Measurements from ENCODE around the gene SUGCT. TPM values are rescaled to one million over a fixed set of nuclear protein-coding genes. Genes with fewer than 3 reads are reported as not detected.

SUGCT gene
- total and polyA plus RNA-seq, 5 donors from 2014 or later = 0.52 to 3.1 (median 1.5) TPM; not detected in 1

GRCh38 chr7:40840990-40841389 is 706.2 kb downstream of the SUGCT start:
- H3K9me3 Mint-ChIP-seq = peaks cover under 1 to 18% (median 6%) of the 10 kb centered on the region in 7 donors
- Histone ChIP-seq H3K36me3 (ENCODE audit: control insufficient read depth, insufficient read depth, low read length) (no peaks in the 10 kb centered on the region), H3K4me1 (ENCODE audit: control insufficient read depth, insufficient read depth, low read length, poor library complexity, severe bottlenecking) (no peaks in the 10 kb centered on the region), H3K27ac (ENCODE audit: insufficient read depth, low read length, poor library complexity, severe bottlenecking) (no peak overlapping the region), H3K9me3 (ENCODE audit: control insufficient read depth in 2 of 2, low read length in 2 of 2) (no peaks in the 10 kb centered on the region), H3K27me3 (ENCODE audit: control insufficient read depth, insufficient read depth, low read length) (no peaks in the 10 kb centered on the region), H3K4me3 (ENCODE audit: low read depth, low read length) (no peak overlapping the region)
- H3K27ac Mint-ChIP-seq = no peak overlapping the region
- no peaks in the 10 kb centered on the region for H3K4me1 Mint-ChIP-seq
- H3K36me3 Mint-ChIP-seq = no peaks in the 10 kb centered on the region
- ATAC-seq (ENCODE audit: low read depth in 2 of 2) = no peak
- H3K27me3 Mint-ChIP-seq = no peaks in the 10 kb centered on the region
- H3K4me3 Mint-ChIP-seq = no peak overlapping the region
- DNase-seq = no peak

- H3K27me3 ChIP-seq (ENCODE audit: control insufficient read depth, insufficient read depth, low read length) = no peaks in the 10 kb centered on the region
- H3K9me3 ChIP-seq (ENCODE audit: control insufficient read depth in 2 of 2, low read length in 2 of 2) = no peaks in the 10 kb centered on the region
- ATAC-seq (ENCODE audit: low read depth in 2 of 2) (no peak), DNase-seq (no peak)
- no peaks in the 10 kb centered on the region for H3K36me3 ChIP-seq (ENCODE audit: control insufficient read depth, insufficient read depth, low read length)
- Mint-ChIP-seq H3K27me3 (no peaks in the 10 kb centered on the region), H3K36me3 (no peaks in the 10 kb centered on the region), H3K27ac (no peak overlapping the region), H3K9me3 (peaks cover 1 to 18% (median 7%) of the 10 kb centered on the region in 7 donors), H3K4me3 (no peak overlapping the region), H3K4me1 (no peaks in the 10 kb centered on the region)
- H3K27ac ChIP-seq (ENCODE audit: insufficient read depth, low read length, poor library complexity, severe bottlenecking) = no peak overlapping the region
- no peak overlapping the region for H3K4me3 ChIP-seq (ENCODE audit: low read depth, low read length)
- no peaks in the 10 kb centered on the region for H3K4me1 ChIP-seq (ENCODE audit: control insufficient read depth, insufficient read depth, low read length, poor library complexity, severe bottlenecking)
Observed at GRCh38 chr7:40842641-40843040, 707.8 kb downstream of the SUGCT start.

GRCh38 chr7:40843338-40843985 is 708.7 kb downstream of the SUGCT start:
- no peaks in the 10 kb centered on the region for H3K27me3 Mint-ChIP-seq
- no peak overlapping the region for H3K27ac Mint-ChIP-seq
- no peaks in the 10 kb centered on the region for H3K9me3 ChIP-seq (ENCODE audit: control insufficient read depth in 2 of 2, low read length in 2 of 2)
- no peaks in the 10 kb centered on the region for H3K4me1 Mint-ChIP-seq
- no peak overlapping the region for H3K4me3 ChIP-seq (ENCODE audit: low read depth, low read length)
- H3K4me3 Mint-ChIP-seq = no peak overlapping the region
- no peaks in the 10 kb centered on the region for H3K36me3 ChIP-seq (ENCODE audit: control insufficient read depth, insufficient read depth, low read length)
- H3K4me1 ChIP-seq (ENCODE audit: control insufficient read depth, insufficient read depth, low read length, poor library complexity, severe bottlenecking) = no peaks in the 10 kb centered on the region
- peaks cover 1 to 14% (median 6%) of the 10 kb centered on the region in 7 donors for H3K9me3 Mint-ChIP-seq
- ATAC-seq (ENCODE audit: low read depth in 2 of 2) (no peak), DNase-seq (no peak)
- H3K27me3 ChIP-seq (ENCODE audit: control insufficient read depth, insufficient read depth, low read length) = no peaks in the 10 kb centered on the region
- H3K27ac ChIP-seq (ENCODE audit: insufficient read depth, low read length, poor library complexity, severe bottlenecking) = no peak overlapping the region
- no peaks in the 10 kb centered on the region for H3K36me3 Mint-ChIP-seq

GRCh38 chr7:40845943-40846342 is 711.1 kb downstream of the SUGCT start:
- no peaks in the 10 kb centered on the region for H3K36me3 Mint-ChIP-seq
- no peak overlapping the region for H3K27ac Mint-ChIP-seq

GRCh38 chr7:40847921-40848320 is 713.1 kb downstream of the SUGCT start:
- Histone ChIP-seq H3K4me1 (ENCODE audit: control insufficient read depth, insufficient read depth, low read length, poor library complexity, severe bottlenecking) (no peaks in the 10 kb centered on the region), H3K27me3 (ENCODE audit: control insufficient read depth, insufficient read depth, low read length) (no peaks in the 10 kb centered on the region), H3K36me3 (ENCODE audit: control insufficient read depth, insufficient read depth, low read length) (no peaks in the 10 kb centered on the region), H3K9me3 (ENCODE audit: control insufficient read depth in 2 of 2, low read length in 2 of 2) (no peaks in the 10 kb centered on the region), H3K4me3 (ENCODE audit: low read depth, low read length) (no peak overlapping the region), H3K27ac (ENCODE audit: insufficient read depth, low read length, poor library complexity, severe bottlenecking) (no peak overlapping the region)
- H3K27me3 Mint-ChIP-seq = no peaks in the 10 kb centered on the region
- no peaks in the 10 kb centered on the region for H3K36me3 Mint-ChIP-seq
- no peaks in the 10 kb centered on the region for H3K4me1 Mint-ChIP-seq
- ATAC-seq (ENCODE audit: low read depth in 2 of 2) (no peak), DNase-seq (no peak)
- H3K4me3 Mint-ChIP-seq = no peak overlapping the region
- no peak overlapping the region for H3K27ac Mint-ChIP-seq
- peaks cover 1 to 11% (median 6%) of the 10 kb centered on the region in 7 donors for H3K9me3 Mint-ChIP-seq

More at GRCh38 chr7:40845943-40846342, 711.1 kb downstream of the SUGCT start:
- Mint-ChIP-seq H3K27me3 (no peaks in the 10 kb centered on the region), H3K4me3 (no peak overlapping the region), H3K4me1 (no peaks in the 10 kb centered on the region), H3K9me3 (peaks cover 3 to 11% (median 6%) of the 10 kb centered on the region in 7 donors)
- no peaks in the 10 kb centered on the region for H3K9me3 ChIP-seq (ENCODE audit: control insufficient read depth in 2 of 2, low read length in 2 of 2)
- no peak overlapping the region for H3K4me3 ChIP-seq (ENCODE audit: low read depth, low read length)
- DNase-seq = no peak
- H3K36me3 ChIP-seq (ENCODE audit: control insufficient read depth, insufficient read depth, low read length) = no peaks in the 10 kb centered on the region
- no peak for ATAC-seq (ENCODE audit: low read depth in 2 of 2)
- H3K27ac ChIP-seq (ENCODE audit: insufficient read depth, low read length, poor library complexity, severe bottlenecking) = no peak overlapping the region
- no peaks in the 10 kb centered on the region for H3K4me1 ChIP-seq (ENCODE audit: control insufficient read depth, insufficient read depth, low read length, poor library complexity, severe bottlenecking)
- H3K27me3 ChIP-seq (ENCODE audit: control insufficient read depth, insufficient read depth, low read length) = no peaks in the 10 kb centered on the region

GRCh38 chr7:40848541-40849221 is 713.9 kb downstream of the SUGCT start:
- no peaks in the 10 kb centered on the region for H3K36me3 Mint-ChIP-seq
- no peak overlapping the region for H3K4me3 Mint-ChIP-seq

GRCh38 chr7:40850017-40850416 is 715.2 kb downstream of the SUGCT start:
- no peak for DNase-seq
- Mint-ChIP-seq H3K27me3 (no peaks in the 10 kb centered on the region), H3K4me3 (peak overlapping the region in 1 of 4 donors; percentile 63), H3K36me3 (no peaks in the 10 kb centered on the region), H3K4me1 (no peaks in the 10 kb centered on the region), H3K9me3 (peaks cover 0 to 11% (median 5%) of the 10 kb centered on the region in 7 donors), H3K27ac (no peak overlapping the region)
- no peaks in the 10 kb centered on the region for H3K4me1 ChIP-seq (ENCODE audit: control insufficient read depth, insufficient read depth, low read length, poor library complexity, severe bottlenecking)
- no peak overlapping the region for H3K4me3 ChIP-seq (ENCODE audit: low read depth, low read length)
- H3K36me3 ChIP-seq (ENCODE audit: control insufficient read depth, insufficient read depth, low read length) = no peaks in the 10 kb centered on the region
- H3K27ac ChIP-seq (ENCODE audit: insufficient read depth, low read length, poor library complexity, severe bottlenecking) = no peak overlapping the region
- ATAC-seq (ENCODE audit: low read depth in 2 of 2) = no peak
- peaks cover 0 to 2% of the 10 kb centered on the region in 2 experiments for H3K9me3 ChIP-seq (ENCODE audit: control insufficient read depth in 2 of 2, low read length in 2 of 2)
- H3K27me3 ChIP-seq (ENCODE audit: control insufficient read depth, insufficient read depth, low read length) = no peaks in the 10 kb centered on the region

More at GRCh38 chr7:40848541-40849221, 713.9 kb downstream of the SUGCT start:
- H3K9me3 Mint-ChIP-seq = peaks cover 0 to 11% (median 4%) of the 10 kb centered on the region in 7 donors
- ATAC-seq (ENCODE audit: low read depth in 2 of 2) (no peak), DNase-seq (no peak)
- Histone ChIP-seq H3K9me3 (ENCODE audit: control insufficient read depth in 2 of 2, low read length in 2 of 2) (peaks cover 0 to under 1% of the 10 kb centered on the region in 2 experiments), H3K36me3 (ENCODE audit: control insufficient read depth, insufficient read depth, low read length) (no peaks in the 10 kb centered on the region), H3K27ac (ENCODE audit: insufficient read depth, low read length, poor library complexity, severe bottlenecking) (no peak overlapping the region), H3K27me3 (ENCODE audit: control insufficient read depth, insufficient read depth, low read length) (no peaks in the 10 kb centered on the region), H3K4me1 (ENCODE audit: control insufficient read depth, insufficient read depth, low read length, poor library complexity, severe bottlenecking) (no peaks in the 10 kb centered on the region), H3K4me3 (ENCODE audit: low read depth, low read length) (no peak overlapping the region)
- H3K27me3 Mint-ChIP-seq = no peaks in the 10 kb centered on the region
- no peak overlapping the region for H3K27ac Mint-ChIP-seq
- no peaks in the 10 kb centered on the region for H3K4me1 Mint-ChIP-seq

Measured in CD4-positive, CD25-positive, alpha-beta regulatory T cell (primary cell).